ENCODE measurements around the gene SHQ1. TPM values are rescaled to one million over a fixed set of nuclear protein-coding genes. Genes with fewer than 3 reads are reported as not detected.

Gene SHQ1
- total and polyA plus RNA-seq, 9 of the 15 experiments (the other 6 are each of a cell fraction or from before 2014, with no cell fraction given): 9.2 to 25.0 (median 14.1) TPM

DNA sequence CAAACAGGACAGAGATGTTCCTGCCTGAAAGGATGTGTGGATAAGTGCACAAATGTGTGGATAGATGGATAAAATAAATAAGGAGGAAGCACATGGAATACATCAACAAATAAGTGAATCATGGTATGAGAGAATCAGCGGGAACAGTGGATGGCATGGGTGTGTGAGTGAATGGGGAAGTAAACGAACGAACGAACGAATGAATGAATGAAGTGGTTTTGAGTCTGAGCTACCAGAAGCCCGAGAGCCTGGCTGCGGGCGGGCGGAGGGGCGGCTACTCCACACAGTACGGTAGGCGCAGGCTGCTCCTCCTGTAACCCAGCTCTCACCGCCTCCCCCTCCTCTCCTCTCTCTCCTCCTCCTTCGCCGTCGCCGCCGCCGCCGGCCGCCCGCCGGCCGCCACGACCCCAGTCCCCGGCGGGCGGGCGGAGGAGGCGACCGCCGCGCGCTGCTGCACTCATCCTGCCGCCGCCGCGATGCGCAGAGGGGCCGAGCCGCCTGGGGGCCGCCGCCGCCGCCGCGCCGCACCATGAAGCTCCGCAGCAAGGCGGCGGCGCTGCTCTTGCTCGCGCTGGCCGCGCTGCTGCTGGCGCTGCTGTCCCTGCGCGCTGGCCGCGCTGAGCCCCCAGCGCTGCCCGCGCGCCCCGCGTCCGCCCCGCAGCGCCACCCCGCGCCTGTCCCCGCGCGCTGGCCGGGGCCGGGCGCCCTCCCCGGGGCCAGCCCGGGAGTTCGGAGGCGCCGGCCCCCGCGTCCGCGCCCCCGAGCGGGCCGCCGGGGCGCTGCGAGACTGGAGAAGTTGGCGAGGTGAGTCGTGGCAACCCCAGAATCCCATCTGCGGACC lies 39.7 kb upstream of the SHQ1 start, which contains the start of gene GXYLT2 (continued):
- TF ChIP-seq, protein P1, sequence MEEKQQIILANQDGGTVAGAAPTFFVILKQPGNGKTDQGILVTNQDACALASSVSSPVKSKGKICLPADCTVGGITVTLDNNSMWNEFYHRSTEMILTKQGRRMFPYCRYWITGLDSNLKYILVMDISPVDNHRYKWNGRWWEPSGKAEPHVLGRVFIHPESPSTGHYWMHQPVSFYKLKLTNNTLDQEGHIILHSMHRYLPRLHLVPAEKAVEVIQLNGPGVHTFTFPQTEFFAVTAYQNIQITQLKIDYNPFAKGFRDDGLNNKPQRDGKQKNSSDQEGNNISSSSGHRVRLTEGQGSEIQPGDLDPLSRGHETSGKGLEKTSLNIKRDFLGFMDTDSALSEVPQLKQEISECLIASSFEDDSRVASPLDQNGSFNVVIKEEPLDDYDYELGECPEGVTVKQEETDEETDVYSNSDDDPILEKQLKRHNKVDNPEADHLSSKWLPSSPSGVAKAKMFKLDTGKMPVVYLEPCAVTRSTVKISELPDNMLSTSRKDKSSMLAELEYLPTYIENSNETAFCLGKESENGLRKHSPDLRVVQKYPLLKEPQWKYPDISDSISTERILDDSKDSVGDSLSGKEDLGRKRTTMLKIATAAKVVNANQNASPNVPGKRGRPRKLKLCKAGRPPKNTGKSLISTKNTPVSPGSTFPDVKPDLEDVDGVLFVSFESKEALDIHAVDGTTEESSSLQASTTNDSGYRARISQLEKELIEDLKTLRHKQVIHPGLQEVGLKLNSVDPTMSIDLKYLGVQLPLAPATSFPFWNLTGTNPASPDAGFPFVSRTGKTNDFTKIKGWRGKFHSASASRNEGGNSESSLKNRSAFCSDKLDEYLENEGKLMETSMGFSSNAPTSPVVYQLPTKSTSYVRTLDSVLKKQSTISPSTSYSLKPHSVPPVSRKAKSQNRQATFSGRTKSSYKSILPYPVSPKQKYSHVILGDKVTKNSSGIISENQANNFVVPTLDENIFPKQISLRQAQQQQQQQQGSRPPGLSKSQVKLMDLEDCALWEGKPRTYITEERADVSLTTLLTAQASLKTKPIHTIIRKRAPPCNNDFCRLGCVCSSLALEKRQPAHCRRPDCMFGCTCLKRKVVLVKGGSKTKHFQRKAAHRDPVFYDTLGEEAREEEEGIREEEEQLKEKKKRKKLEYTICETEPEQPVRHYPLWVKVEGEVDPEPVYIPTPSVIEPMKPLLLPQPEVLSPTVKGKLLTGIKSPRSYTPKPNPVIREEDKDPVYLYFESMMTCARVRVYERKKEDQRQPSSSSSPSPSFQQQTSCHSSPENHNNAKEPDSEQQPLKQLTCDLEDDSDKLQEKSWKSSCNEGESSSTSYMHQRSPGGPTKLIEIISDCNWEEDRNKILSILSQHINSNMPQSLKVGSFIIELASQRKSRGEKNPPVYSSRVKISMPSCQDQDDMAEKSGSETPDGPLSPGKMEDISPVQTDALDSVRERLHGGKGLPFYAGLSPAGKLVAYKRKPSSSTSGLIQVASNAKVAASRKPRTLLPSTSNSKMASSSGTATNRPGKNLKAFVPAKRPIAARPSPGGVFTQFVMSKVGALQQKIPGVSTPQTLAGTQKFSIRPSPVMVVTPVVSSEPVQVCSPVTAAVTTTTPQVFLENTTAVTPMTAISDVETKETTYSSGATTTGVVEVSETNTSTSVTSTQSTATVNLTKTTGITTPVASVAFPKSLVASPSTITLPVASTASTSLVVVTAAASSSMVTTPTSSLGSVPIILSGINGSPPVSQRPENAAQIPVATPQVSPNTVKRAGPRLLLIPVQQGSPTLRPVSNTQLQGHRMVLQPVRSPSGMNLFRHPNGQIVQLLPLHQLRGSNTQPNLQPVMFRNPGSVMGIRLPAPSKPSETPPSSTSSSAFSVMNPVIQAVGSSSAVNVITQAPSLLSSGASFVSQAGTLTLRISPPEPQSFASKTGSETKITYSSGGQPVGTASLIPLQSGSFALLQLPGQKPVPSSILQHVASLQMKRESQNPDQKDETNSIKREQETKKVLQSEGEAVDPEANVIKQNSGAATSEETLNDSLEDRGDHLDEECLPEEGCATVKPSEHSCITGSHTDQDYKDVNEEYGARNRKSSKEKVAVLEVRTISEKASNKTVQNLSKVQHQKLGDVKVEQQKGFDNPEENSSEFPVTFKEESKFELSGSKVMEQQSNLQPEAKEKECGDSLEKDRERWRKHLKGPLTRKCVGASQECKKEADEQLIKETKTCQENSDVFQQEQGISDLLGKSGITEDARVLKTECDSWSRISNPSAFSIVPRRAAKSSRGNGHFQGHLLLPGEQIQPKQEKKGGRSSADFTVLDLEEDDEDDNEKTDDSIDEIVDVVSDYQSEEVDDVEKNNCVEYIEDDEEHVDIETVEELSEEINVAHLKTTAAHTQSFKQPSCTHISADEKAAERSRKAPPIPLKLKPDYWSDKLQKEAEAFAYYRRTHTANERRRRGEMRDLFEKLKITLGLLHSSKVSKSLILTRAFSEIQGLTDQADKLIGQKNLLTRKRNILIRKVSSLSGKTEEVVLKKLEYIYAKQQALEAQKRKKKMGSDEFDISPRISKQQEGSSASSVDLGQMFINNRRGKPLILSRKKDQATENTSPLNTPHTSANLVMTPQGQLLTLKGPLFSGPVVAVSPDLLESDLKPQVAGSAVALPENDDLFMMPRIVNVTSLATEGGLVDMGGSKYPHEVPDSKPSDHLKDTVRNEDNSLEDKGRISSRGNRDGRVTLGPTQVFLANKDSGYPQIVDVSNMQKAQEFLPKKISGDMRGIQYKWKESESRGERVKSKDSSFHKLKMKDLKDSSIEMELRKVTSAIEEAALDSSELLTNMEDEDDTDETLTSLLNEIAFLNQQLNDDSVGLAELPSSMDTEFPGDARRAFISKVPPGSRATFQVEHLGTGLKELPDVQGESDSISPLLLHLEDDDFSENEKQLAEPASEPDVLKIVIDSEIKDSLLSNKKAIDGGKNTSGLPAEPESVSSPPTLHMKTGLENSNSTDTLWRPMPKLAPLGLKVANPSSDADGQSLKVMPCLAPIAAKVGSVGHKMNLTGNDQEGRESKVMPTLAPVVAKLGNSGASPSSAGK (IDR thresholded peaks at IDR 0.05): 0 out of 2 replicates have a peak, but pooled peaks have one; percentile 18
- TF ChIP-seq ZNF217 (CRISPR knock-in tag; IDR thresholded peaks at IDR 0.05) (no peak), ZNF197 (CRISPR knock-in tag; IDR thresholded peaks at IDR 0.05; ENCODE audit: low read depth) (no peak)
